Measurements from ENCODE around the gene ESPL1.

- TF ChIP-seq CTCF (IDR thresholded peaks at IDR 0.05) (no peak), EP300 (IDR thresholded peaks at IDR 0.05) (no peak), POLR2A (IDR thresholded peaks at IDR 0.05) (no peak)
Measured at GRCh38 chr12:53332744-53333143, 64.6 kb downstream of the ESPL1 start.

Measured in gastroesophageal sphincter (tissue), 3 donors.